Glutamatergic neuron (in vitro differentiated cells): ENCODE data around the gene ARHGEF40. TPM values are rescaled to one million over a fixed set of nuclear protein-coding genes. Genes with fewer than 3 reads are reported as not detected.
A peak's percentile ranks its signal among the peaks of the same experiment; 100 is the strongest.

ENCODE experiments used
- DNase-seq: peaks from one replicate; pipeline ENCODE4 v3.0.0; 2022
- H3K27ac Mint-ChIP-seq: one replicate; pipeline ENCODE4 v1.8.0; 2020; ENCODE audit warnings: mild to moderate bottlenecking, mixed read lengths, inconsistent platforms; ENCODE audit not compliant: unreplicated experiment
- H3K27me3 Mint-ChIP-seq: one replicate; pipeline ENCODE4 v1.8.0; 2020; ENCODE audit warnings: mild to moderate bottlenecking, moderate library complexity, mixed read lengths, inconsistent platforms; ENCODE audit not compliant: unreplicated experiment
- H3K36me3 Mint-ChIP-seq: one replicate; pipeline ENCODE4 v1.8.0; 2020; ENCODE audit warnings: mild to moderate bottlenecking, mixed read lengths, inconsistent platforms; ENCODE audit not compliant: unreplicated experiment
- H3K4me1 Mint-ChIP-seq: one replicate; pipeline ENCODE4 v1.8.0; 2020; ENCODE audit warnings: mild to moderate bottlenecking, low read depth, mixed read lengths, inconsistent platforms; ENCODE audit not compliant: unreplicated experiment
- H3K4me3 Mint-ChIP-seq: one replicate; pipeline ENCODE4 v1.8.0; 2020; ENCODE audit warnings: mild to moderate bottlenecking, mixed read lengths, inconsistent platforms; ENCODE audit not compliant: unreplicated experiment
- H3K9me3 Mint-ChIP-seq: one replicate; pipeline ENCODE4 v1.8.0; 2020; ENCODE audit warnings: mild to moderate bottlenecking, moderate library complexity, mixed read lengths, inconsistent platforms; ENCODE audit not compliant: unreplicated experiment
- CTCF ChIP-seq: fragments of 200-600 bp; sonication (generic); IDR thresholded peaks from one replicate; pipeline ENCODE4 v1.5.0; 2021; ENCODE audit not compliant: partially characterized antibody, unreplicated experiment
- total RNA-seq: library from RNA; stranded (reverse); fragmentation: NEBNext Ultra II Directional; extraction: Animal tissue kit (Norgen Biotek cat#: 25700); gene quantifications from one replicate; pipeline ENCODE4 v1.2.1, GENCODE V29; 2021; ENCODE audit not compliant: unreplicated experiment

Gene ARHGEF40
- total RNA-seq, 1 donor from 2014 or later = 42.4 TPM

DNA sequence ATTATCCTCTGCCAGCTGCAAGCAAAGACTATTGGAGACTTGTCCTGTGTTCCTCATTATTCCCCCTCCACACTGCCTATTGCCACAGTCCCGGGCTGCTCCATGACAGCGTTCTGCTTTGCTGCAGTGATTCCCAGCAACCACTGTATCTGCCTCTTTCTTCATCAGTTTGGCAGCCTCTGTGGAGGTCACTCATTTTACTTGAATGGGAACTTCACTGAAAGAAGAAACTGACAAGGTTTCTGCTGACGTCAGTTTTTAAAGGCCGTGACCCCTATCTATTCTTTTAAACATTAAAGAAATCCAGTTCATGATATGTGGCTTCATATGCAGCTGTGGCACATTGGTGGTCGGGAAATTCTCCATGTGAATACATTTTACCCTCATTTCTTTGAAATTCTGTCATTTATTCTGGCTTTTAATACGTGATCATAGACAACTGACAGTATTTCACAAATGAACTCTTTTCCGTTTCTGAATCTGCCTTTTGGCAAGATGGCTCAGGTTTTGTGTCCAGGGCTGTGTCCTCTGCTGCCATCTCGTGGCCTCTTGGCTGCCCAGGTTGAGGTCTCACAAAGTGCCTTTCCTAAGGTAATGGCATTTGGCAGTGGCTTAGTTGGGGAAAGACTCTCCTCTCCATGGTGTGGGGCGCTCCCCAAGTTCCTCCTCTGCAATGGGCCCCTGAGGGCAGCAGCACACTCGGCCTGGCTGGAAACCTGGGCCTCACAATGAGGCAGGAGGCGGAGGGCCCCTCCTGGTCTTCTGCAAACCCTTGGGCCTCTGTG lies 36.6 kb downstream of the ARHGEF40 start:
- peak; percentile 79 for TF ChIP-seq CTCF
- Mint-ChIP-seq H3K27ac (peak overlapping the region; percentile 95), H3K9me3 (peaks cover 5% of the 10 kb centered on the region), H3K4me1 (peaks cover 29% of the 10 kb centered on the region), H3K27me3 (peaks cover 2% of the 10 kb centered on the region), H3K4me3 (peak overlapping the region; percentile 72), H3K36me3 (no peaks in the 10 kb centered on the region)
- DNase-seq = peak; percentile 87

DNA sequence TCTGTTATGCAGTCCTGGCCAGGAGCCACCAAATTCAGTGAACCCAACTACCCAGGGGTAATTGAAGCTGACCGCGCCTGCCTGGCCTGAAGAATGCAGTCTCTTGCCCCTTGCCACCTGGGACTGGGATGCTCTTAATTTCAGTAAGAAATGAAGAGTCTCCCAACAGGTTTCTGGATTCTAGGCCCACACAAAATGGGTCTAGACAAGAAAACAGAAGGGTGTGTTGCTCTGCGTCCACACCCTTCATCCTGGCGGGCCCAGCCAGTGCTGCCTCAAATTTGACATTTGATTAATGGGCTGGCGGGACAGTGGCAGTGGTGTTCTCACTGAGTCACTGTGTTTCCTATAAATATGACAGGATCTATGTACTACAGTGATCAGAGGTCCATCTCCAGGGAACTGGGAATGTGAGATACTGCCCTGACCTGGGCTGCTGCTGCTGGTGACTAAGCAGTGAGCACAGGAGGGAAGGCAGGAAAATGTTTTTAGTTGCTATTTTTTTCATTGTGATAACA lies 37.2 kb downstream of the ARHGEF40 start:
- H3K9me3 Mint-ChIP-seq = peaks cover 5% of the 10 kb centered on the region
- TF ChIP-seq CTCF = no peak
- H3K4me1 Mint-ChIP-seq = peaks cover 29% of the 10 kb centered on the region
- H3K36me3 Mint-ChIP-seq = no peaks in the 10 kb centered on the region
- no peak for DNase-seq
- peak overlapping the region; percentile 72 for H3K4me3 Mint-ChIP-seq
- H3K27ac Mint-ChIP-seq = peak overlapping the region; percentile 95
- H3K27me3 Mint-ChIP-seq = peaks cover 2% of the 10 kb centered on the region

DNA sequence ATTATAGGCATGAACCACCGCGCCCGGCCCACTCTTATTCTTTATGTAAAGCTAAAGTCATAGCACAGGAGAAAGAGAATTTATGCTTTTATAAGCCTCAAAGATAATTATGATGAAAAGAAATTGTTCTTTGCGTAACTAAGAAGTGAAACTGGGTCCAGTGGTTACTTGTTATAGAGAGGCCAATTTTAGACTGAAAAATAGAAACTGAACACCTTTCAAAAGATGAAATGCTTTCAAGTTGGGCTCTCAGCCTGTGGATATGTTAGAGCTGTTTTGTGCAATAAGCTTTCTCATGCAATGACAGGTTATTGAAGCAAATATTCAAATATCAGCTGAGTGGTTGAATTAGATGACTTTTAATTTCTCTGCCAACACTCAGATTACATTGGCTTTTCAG lies 38.7 kb downstream of the ARHGEF40 start:
- H3K4me3 Mint-ChIP-seq = no peak overlapping the region
- no peaks in the 10 kb centered on the region for H3K36me3 Mint-ChIP-seq
- H3K9me3 Mint-ChIP-seq = peaks cover 2% of the 10 kb centered on the region
- TF ChIP-seq CTCF = no peak
- H3K27me3 Mint-ChIP-seq = peaks cover 2% of the 10 kb centered on the region
- H3K27ac Mint-ChIP-seq = no peak overlapping the region
- DNase-seq = no peak
- peaks cover 22% of the 10 kb centered on the region for H3K4me1 Mint-ChIP-seq

DNA sequence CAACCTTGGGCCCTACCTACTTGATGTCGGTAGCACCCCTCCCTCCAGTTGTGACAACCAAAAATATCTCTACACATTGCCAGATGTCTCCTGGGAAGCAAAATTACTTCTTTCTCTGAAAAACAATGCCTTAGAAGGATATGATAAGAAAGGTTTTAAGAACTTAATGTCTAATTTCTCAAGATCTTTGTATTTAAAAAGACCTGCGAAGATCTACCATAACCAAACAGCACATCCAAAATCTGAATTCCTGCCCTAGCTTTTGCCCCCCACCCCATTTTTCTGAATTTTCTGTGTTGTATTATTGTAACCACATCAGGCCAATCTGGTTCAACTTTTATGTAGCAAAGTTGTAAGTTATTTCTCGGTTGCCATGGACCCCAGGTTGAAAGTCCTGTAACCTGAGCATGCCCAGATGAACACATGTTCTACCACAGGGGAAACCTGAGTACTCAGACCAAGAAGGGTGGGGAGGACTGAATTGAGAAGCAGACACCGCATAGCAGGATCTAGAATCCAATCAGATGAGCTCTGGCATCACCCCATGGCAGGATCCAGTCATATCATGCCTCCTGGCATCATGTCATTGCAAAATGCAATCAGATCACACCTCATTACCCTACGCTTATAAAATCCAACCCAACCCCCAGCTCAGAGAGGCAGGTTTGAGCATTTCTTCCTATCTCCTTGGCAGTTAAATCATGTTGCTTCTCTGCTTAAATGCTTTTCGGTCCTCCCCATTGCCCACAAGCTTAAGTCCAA lies 39.5 kb downstream of the ARHGEF40 start:
- Mint-ChIP-seq H3K27me3 (peaks cover 2% of the 10 kb centered on the region), H3K4me1 (peaks cover 21% of the 10 kb centered on the region), H3K4me3 (no peak overlapping the region), H3K9me3 (peaks cover 2% of the 10 kb centered on the region), H3K36me3 (no peaks in the 10 kb centered on the region), H3K27ac (no peak overlapping the region)
- no peak for TF ChIP-seq CTCF
- DNase-seq = no peak

GRCh38 chr14:21112255-21112654 lies 42.2 kb downstream of the ARHGEF40 start:
- H3K9me3 Mint-ChIP-seq = no peaks in the 10 kb centered on the region
- peaks cover under 1% of the 10 kb centered on the region for H3K4me1 Mint-ChIP-seq
- H3K36me3 Mint-ChIP-seq = no peaks in the 10 kb centered on the region
- no peak overlapping the region for H3K27ac Mint-ChIP-seq
- no peak overlapping the region for H3K4me3 Mint-ChIP-seq
- DNase-seq = no peak
- H3K27me3 Mint-ChIP-seq = no peaks in the 10 kb centered on the region
- no peak for TF ChIP-seq CTCF
